GM18907 (cell line): Measurements from ENCODE around the gene SHC3.

Experiments
- ATAC-seq: cut with Tn5 transposase; IDR thresholded peaks from one replicate; pipeline ENCODE4 v1.9.1; 2021; ENCODE audit warnings: mild to moderate bottlenecking, moderate library complexity; ENCODE audit not compliant: unreplicated experiment

SHC3 gene

GRCh38 chr9:88991066-88992034 lies 187.3 kb downstream of the SHC3 start, which contains the start of gene S1PR3:
S1PR3 (plus strand) TSS chr9:88991468; CDS start chr9:89001201, 9,733 bp downstream.
- no peak for ATAC-seq

GRCh38 chr9:88990729-88991065 lies 187.9 kb downstream of the SHC3 start:
- ATAC-seq, result no peak

- ATAC-seq, result no peak
Observed at GRCh38 chr9:88990041-88990728, 188.4 kb downstream of the SHC3 start.

- ATAC-seq, result peak; percentile 60
Observed at GRCh38 chr9:88988796-88989641, 189.6 kb downstream of the SHC3 start.

- ATAC-seq, result no peak
Observed at GRCh38 chr9:88987661-88988060, 191.0 kb downstream of the SHC3 start.

- no peak for ATAC-seq
Observed at GRCh38 chr9:88986776-88987175, 191.8 kb downstream of the SHC3 start.

- no peak for ATAC-seq
Observed at GRCh38 chr9:88985616-88986015, 193.0 kb downstream of the SHC3 start.

- no peak for ATAC-seq
Observed at GRCh38 chr9:88984543-88984883, 194.1 kb downstream of the SHC3 start.

- ATAC-seq, result no peak
Observed at GRCh38 chr9:88983865-88984542, 194.6 kb downstream of the SHC3 start.

GRCh38 chr9:88980740-88981203 lies 197.8 kb downstream of the SHC3 start:
- ATAC-seq, result no peak

- ATAC-seq, result no peak
Observed at GRCh38 chr9:88979791-88980190, 198.8 kb downstream of the SHC3 start.

- no peak for ATAC-seq
Observed at GRCh38 chr9:88979021-88979420, 199.6 kb downstream of the SHC3 start.

GRCh38 chr9:88978034-88978433 lies 200.6 kb downstream of the SHC3 start:
- ATAC-seq, result no peak

- ATAC-seq, result no peak
Observed at GRCh38 chr9:88976890-88977257, 201.7 kb downstream of the SHC3 start.

- no peak for ATAC-seq
Observed at GRCh38 chr9:88975966-88976889, 202.4 kb downstream of the SHC3 start.

GRCh38 chr9:88974641-88975040 lies 204.0 kb downstream of the SHC3 start:
- ATAC-seq, result no peak

- ATAC-seq, result no peak
Observed at GRCh38 chr9:88973281-88974045, 205.2 kb downstream of the SHC3 start.

GRCh38 chr9:88972401-88972800 lies 206.2 kb downstream of the SHC3 start:
- no peak for ATAC-seq
